Umbilical cord (tissue), 2 donors: Measurements from ENCODE around the gene ACSS2. TPM values are rescaled to one million over a fixed set of nuclear protein-coding genes. Genes with fewer than 3 reads are reported as not detected.

ENCODE experiments used
- DNase-seq: peaks from one replicate; pipeline ENCODE4 v3.0.0-alpha.2; 2015; ENCODE audit warnings: low spot score
- total RNA-seq: library from RNA; depleted of rRNA; stranded (reverse); fragments of >200 nt; gene quantifications from one replicate; pipeline ENCODE4 v1.2.3, GENCODE V29; 2014; ENCODE audit warnings: low replicate concordance; ENCODE audit not compliant: insufficient read depth

The ACSS2 gene
- total RNA-seq, 1 donor from 2014 or later: 49.1 TPM

DNA sequence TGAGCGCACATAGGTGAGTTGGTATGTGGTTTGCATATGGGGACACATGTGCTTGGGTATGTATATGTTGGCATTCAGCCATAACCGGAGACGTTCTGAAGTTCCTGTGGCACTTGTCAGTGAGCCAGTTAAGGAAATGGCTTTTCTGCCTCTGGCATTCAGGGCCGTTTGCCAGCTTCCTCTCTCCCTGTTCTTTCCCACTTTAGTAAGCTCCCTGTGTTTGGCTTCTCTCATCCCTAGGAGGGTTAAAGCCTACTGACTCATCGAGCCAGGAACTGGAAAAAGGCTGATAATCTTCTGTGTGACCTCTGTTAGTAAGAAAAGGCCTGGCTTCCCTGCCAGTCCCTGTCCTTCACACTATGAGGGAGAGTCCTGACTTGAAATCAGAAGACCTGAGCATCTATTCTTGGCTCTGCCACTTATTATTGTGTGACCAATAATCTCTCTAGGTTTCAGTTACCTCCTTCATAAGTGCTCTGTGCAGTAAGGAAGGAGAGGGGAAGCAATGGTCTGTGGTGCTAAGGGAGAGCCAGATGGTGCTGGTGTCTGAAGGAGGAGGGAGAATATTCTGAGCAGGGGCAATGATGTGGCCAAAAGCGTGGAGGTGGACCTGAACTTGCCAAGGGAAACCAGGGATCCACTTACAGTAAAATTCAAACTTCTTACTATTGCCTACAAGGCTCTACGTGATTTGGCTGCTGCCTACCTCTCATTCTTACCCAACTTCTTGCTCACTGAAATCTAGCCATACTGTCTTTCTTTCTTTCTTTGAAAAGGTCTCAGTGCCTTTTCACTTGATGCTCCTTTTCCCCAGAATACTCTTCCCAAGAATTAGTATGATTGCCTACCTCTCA is 31.4 kb downstream of the ACSS2 start:
- DNase-seq: peak; percentile 94

DNA sequence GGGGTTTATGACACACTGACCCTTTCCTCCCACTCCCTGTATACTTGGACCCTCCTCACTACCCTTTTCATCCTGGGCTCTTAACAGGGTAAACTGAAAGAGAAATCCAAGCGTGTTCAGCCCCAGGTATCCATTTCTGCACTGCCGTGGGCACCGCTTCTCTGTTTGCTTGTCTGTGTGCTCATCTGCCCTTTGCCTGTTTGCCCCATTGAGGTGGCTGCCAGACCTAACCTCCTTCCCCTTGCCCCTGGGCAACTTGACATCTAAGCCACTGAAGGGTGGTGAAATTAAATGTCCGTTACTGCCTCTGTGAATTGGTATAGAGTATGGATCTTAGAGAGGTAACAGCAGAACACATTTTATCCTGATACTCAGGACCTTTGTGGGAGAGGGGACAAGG is 38.7 kb downstream of the ACSS2 start:
- no peak for DNase-seq

DNA sequence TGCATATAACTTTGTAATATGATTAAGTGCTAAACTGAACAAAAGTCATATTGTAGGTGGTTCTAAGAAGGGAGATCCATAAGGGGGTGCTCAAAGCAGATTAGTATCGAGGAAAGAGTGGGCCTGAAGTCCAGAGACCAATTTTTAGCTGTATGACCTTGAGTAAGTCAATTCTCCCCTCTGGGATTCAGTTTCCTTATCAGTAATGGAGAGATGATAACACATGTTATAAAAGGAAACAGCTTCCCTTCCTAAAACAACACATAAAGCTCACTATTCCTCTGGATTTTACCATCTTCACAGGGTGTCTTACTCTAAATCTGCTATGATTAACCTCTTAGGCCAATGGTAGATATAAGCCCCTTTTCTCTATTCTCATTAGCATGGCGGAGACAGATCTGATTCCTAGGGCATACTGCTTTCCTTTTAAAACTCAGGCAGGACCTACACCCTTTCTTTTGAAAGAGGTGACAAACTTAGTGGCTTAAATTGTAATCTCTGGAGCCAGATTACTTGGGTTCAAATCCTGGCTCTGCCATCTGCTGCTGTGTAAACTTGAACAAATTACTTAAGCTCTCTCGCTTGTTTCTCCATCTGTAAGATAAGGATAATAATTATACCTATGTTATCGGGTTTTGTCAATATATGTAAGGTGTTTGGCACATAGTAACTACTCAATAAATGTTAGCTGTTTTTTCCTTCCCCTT is 39.5 kb downstream of the ACSS2 start:
- DNase-seq: no peak

DNA sequence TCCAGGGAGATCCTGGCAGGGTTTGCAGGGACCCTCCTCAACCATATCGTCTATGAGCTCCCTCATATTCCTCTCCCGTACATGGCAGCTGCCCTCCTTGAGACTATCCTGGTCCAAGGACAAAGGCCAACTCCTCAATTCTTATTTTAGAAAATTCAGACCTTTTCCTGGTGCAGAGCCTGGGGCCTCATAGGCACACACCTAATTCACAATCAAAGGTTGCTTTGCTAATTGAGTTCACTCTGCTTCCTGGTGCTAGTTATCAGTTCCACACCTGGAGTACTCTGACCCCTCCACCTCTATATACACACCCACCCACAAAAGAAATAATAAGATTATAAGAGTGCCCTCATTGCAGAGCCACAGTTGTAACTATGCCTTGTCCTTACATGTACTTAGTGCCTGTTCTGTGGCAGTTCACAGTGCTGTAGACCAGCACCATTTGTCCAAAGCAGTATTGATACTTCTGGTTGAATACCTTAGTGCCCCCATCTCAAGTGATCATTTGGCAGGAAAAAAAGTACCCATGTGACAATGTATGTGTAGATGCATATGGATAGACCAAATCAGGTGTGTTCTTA is 40.5 kb downstream of the ACSS2 start:
- DNase-seq: no peak

- no peak for DNase-seq
Measured at GRCh38 chr20:34920055-34920454, 43.6 kb downstream of the ACSS2 start.

DNA sequence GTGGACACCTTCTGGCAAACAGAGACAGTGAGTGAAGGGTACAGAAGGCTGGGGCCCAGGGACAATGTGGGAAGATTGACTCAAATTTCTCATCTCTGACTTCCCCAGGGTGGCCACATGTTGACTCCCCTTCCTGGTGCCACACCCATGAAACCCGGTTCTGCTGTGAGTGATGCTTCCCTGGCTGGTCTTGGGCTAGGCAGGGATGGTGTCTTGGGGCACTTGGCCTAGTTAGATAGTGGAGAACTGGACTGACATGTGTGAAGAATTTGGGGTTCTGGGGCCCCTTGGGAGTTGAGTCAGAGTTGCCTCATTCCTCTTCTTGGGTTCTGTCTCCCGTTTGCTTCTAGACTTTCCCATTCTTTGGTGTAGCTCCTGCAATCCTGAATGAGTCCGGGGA is 45.0 kb downstream of the ACSS2 start:
- no peak for DNase-seq

DNA sequence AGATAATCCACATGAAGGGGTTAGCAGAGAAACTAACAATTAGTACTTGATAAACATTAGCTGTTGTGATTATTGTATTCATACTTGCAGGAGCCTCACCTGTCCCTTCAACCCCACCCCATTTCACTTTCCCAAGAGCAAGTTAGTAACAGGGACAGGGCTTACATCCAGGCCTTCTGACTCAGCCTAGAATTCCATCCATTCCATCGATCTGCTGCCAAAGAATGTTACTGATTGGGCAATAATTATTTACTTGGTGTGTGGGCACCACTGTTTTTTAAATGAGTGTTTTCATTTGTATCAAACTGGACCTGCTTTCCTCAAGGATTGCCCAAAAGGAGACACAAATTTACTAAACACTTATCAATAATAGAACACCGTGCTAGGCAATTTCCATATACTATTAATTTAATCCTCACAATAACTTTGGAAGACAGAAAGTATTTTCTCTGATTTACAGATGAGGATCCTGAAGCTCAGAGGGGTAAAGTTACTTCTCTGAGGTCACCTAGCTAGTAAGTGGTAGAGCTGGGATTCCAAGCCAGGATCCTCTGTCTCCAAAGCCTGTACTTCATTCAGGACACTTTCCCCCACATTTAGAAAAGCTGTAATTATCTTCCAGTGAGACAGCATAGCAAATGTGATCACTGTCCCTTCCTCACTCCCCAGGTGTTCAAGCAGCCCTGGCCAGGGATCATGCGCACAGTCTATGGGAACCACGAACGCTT is 46.4 kb downstream of the ACSS2 start:
- DNase-seq: peak; percentile 14

GRCh38 chr20:34923414-34923813 is 47.0 kb downstream of the ACSS2 start:
- no peak for DNase-seq

DNA sequence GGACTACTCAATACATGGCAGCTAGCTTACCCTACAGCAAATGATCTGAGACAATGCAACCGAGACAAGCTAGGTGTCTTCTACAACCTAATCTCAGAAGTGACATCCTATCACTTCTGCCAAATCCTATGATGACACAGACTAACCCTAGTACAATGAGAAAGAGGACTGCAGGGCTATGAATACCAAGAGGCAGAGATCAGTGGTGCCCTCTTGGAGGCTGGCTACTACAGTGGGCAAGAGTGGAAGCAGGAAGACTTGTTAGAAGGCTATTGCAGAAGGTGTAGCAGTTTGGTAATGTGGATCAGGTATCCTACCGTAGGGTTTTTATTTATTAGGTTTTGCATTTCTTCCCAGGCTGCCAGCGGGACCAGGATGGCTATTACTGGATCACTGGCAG is 48.9 kb downstream of the ACSS2 start:
- no peak for DNase-seq

GRCh38 chr20:34925981-34926380 is 49.6 kb downstream of the ACSS2 start:
- DNase-seq: no peak

DNA sequence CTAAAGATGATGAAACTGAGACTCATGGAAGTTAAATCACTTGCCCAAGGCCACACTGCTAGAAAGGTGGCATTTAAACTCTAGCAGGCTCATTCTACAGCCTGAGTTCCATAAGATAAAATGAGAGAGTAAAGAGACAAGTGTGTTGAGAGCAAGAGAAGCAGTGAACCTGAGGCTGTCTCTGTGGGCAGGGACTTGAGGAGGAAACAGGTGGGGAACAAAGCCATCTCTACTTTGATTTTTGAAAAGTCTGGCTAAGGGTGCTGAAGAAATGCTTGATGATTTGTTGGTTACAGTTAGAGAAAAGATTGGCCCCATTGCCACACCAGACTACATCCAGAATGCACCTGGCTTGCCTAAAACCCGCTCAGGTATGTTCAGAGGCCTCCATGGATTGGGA is 50.2 kb downstream of the ACSS2 start:
- DNase-seq: no peak

- no peak for DNase-seq
Measured at GRCh38 chr20:34927736-34928135, 51.3 kb downstream of the ACSS2 start.

- no peak for DNase-seq
Measured at GRCh38 chr20:34928411-34928810, 52.0 kb downstream of the ACSS2 start.

- no peak for DNase-seq
Measured at GRCh38 chr20:34931771-34932170, 55.4 kb downstream of the ACSS2 start.

- DNase-seq: peak; percentile 39
Measured at GRCh38 chr20:34938466-34939163, 62.2 kb downstream of the ACSS2 start.

DNA sequence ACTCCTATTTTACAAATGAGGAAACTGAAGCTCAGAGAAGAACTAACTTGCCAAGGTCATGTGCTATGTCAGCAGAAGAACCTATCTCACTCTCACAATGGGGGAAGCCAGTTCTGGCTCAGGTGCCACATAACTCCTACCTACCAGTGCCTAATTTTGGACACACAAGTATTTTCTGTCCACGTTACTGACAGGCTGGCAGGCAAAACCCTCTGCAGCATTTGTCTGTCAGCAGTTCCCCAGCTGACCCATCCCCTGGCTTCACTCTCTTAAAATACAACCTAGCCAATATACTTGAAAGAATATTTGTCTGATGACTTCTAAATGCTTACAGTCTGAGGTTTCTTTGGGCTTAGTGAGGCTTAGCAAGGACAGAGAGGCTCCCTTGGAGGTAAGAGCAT is 63.7 kb downstream of the ACSS2 start:
- DNase-seq: no peak

GRCh38 chr20:34941226-34941625 is 64.8 kb downstream of the ACSS2 start:
- DNase-seq: no peak

DNA sequence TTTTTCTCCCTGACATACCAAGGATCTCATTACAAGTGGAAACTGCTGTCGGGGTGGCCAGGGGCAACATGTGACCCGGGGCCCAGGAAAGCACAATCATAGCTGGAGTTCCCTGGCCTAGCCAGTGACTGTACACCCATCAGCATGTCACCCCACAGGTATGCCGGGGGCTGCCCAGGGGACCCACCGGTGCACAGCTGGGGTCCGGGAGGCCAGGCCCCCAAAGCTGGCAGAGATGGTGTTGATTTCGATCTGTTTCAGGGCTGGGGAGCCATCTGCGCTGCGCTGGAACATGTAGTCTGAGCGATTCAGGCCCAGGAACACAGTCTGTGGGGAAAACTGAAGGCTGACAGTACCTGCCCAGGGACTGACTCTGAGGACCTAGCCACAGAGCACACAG is 65.9 kb downstream of the ACSS2 start:
- no peak for DNase-seq

GRCh38 chr20:34943808-34944567 is 67.6 kb downstream of the ACSS2 start:
- no peak for DNase-seq

DNA sequence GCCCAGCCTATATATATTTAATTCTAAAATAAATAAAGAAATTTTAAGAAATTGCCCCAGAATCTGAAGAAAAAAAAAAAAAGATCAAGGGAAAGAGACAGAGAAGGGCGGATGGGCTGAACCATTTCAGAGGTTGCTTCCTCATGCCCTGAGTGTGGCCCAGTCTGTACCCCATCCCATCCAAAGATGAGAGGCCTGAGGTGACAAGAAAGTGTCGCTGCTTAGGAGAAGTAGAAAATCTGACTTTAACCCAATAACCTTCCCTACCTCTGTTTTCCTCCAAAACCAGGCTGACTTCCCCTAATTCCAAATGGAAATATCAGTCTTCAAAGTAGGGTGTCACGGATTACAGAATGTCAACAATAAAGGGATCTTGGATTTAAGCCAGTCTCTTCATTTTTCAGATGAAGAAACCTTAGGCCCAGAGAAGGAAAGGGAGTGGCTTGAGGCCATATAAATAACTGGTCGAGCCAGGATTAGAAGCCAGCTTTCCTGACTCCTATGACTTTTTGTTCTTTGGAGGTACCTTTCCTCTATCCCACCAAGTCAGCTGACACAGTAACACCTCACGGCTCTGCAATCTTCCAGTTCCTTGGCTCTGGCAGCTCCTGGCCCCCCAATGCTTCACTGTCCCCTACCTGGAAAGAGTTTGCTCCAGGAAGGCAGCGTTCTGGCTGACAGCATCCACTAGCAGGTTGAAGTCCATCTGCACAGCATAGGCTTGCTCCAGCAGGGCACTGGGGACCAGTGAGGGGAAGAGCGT is 69.1 kb downstream of the ACSS2 start:
- DNase-seq: no peak
